ENCODE results near the gene HDDC3. TPM values are rescaled to one million over a fixed set of nuclear protein-coding genes. Genes with fewer than 3 reads are reported as not detected.
A peak's percentile ranks its signal among the peaks of the same experiment; 100 is the strongest.

Gene HDDC3
- total and polyA plus RNA-seq, 9 of the 15 experiments (the other 6 are each of a cell fraction or from before 2014, with no cell fraction given): 14.9 to 55.8 (median 36.9) TPM

DNA sequence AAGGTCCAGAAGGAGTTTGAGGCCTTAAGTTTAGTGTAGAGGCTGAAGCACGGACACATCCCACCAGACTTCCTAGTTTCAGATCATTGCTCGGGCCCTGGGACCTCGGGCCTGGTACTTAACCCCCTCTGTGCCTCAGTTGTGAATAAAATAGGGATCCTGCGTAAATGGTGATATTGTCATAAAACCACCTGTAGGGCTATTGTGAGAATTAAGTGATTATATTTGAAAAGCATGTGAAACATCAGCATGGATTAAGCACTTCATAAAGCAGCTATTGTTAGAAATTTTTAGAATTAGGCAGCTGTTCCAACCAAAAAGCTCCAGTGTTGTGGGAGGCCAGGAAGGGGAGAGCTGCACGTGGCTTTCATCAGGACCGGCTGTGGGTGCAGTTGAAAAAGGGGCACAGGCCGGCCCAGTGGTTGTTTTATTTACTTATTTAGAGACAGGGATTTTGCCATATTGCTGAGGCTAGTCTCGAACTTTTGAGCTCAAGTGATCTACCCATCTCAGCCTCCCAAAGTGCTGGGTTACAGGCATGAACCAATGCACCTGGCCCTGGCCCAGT is 26.8 kb upstream of the HDDC3 start:
- intact Hi-C loops (cut with micrococcal nuclease) (loop anchor here (5.0 kb wide), 1 partner anchor 33 kb away; the partner anchor contains the start of gene PRC1), in situ Hi-C loops (cut with MboI) (no loop called here)
- DNase-seq (ENCODE audit: extremely low read depth in 1 of 4, low spot score in 3 of 4) (no peak), ATAC-seq (no peak), FAIRE-seq (no peak)
- H4K20me1 ChIP-seq (replicated peaks; ENCODE audit: control insufficient read depth, insufficient read depth, low read length): no peaks in the 10 kb centered on the region
- H2AFZ ChIP-seq (ENCODE audit: low read depth, low read length): no peak overlapping the region
- peak overlapping the region in 1 of 2 experiments; percentile 31; a peak in 1 of 4 replicates for H3K9ac ChIP-seq (ENCODE audit: insufficient read depth in 1 of 2, low read depth in 2 of 2, low read length in 2 of 2)
- H3K4me1 ChIP-seq (replicated peaks in 1 of 2; ENCODE audit: control insufficient read depth in 2 of 2, insufficient read depth in 2 of 2, low read length in 2 of 2): peaks cover 4 to 35% of the 10 kb centered on the region in 2 experiments; a peak in 4 of 5 replicates
- H3K79me2 ChIP-seq (ENCODE audit: control insufficient read depth, insufficient read depth, low read length): peaks cover 39% of the 10 kb centered on the region
- H3K27me3 ChIP-seq (ENCODE audit: control insufficient read depth in 2 of 2, insufficient read depth in 2 of 2, low read length in 2 of 2): no peaks in the 10 kb centered on the region
- ChIA-PET CTCF (ENCODE audit: low intra/inter-chr PET ratio) (no interaction called here), POLR2A (interaction anchor here (0.8 to 3.6 kb wide), 5 partner anchors 10 to 28 kb away, joined by 4 to 20 read pairs (median 4); partner anchors contain the start of gene HDDC3)
- no peaks in the 10 kb centered on the region for H3K9me1 ChIP-seq (ENCODE audit: control insufficient read depth, insufficient read depth, low read length)
- no peaks in the 10 kb centered on the region for H3K9me3 ChIP-seq (replicated peaks; ENCODE audit: control insufficient read depth, insufficient read depth, low read depth, low read length)
- peaks cover 63% of the 10 kb centered on the region for H3K36me3 ChIP-seq (ENCODE audit: control insufficient read depth, insufficient read depth, low read length)
- 84% methylated on average over 8 of the region's 8 CpGs for WGBS (ENCODE audit: insufficient coverage, low coverage, missing lambda C conversion rate)
- TF ChIP-seq NR4A1 (CRISPR knock-in tag; IDR thresholded peaks at IDR 0.05): no peak
- no peak for TF ChIP-seq NR4A1 (tag; IDR thresholded peaks at IDR 0.05)
- TF ChIP-seq BMI1 (IDR thresholded peaks at IDR 0.05; ENCODE audit: low read length): no peak
- TF ChIP-seq TBP (optimal IDR thresholded peaks at IDR 0.05; ENCODE audit: low read depth, low read length): no peak
- TF ChIP-seq, protein P1, sequence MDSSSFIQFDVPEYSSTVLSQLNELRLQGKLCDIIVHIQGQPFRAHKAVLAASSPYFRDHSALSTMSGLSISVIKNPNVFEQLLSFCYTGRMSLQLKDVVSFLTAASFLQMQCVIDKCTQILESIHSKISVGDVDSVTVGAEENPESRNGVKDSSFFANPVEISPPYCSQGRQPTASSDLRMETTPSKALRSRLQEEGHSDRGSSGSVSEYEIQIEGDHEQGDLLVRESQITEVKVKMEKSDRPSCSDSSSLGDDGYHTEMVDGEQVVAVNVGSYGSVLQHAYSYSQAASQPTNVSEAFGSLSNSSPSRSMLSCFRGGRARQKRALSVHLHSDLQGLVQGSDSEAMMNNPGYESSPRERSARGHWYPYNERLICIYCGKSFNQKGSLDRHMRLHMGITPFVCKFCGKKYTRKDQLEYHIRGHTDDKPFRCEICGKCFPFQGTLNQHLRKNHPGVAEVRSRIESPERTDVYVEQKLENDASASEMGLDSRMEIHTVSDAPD (CRISPR knock-in tag; IDR thresholded peaks at IDR 0.05): no peak
- TF ChIP-seq, protein P2, sequence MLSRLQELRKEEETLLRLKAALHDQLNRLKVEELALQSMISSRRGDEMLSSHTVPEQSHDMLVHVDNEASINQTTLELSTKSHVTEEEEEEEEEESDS (CRISPR knock-in tag; IDR thresholded peaks at IDR 0.05): no peak
- TF ChIP-seq NEUROD1 (IDR thresholded peaks at IDR 0.05; ENCODE audit: borderline replicate concordance, low read depth, low read length, partially characterized antibody): no peak
- TF ChIP-seq SMARCC2 (IDR thresholded peaks at IDR 0.05; ENCODE audit: low read depth): no peak
- no peak for TF ChIP-seq CBFB (CRISPR knock-in tag; IDR thresholded peaks at IDR 0.05)
- TF ChIP-seq ZNF217 (CRISPR knock-in tag; IDR thresholded peaks at IDR 0.05): no peak
- TF ChIP-seq, protein P3, sequence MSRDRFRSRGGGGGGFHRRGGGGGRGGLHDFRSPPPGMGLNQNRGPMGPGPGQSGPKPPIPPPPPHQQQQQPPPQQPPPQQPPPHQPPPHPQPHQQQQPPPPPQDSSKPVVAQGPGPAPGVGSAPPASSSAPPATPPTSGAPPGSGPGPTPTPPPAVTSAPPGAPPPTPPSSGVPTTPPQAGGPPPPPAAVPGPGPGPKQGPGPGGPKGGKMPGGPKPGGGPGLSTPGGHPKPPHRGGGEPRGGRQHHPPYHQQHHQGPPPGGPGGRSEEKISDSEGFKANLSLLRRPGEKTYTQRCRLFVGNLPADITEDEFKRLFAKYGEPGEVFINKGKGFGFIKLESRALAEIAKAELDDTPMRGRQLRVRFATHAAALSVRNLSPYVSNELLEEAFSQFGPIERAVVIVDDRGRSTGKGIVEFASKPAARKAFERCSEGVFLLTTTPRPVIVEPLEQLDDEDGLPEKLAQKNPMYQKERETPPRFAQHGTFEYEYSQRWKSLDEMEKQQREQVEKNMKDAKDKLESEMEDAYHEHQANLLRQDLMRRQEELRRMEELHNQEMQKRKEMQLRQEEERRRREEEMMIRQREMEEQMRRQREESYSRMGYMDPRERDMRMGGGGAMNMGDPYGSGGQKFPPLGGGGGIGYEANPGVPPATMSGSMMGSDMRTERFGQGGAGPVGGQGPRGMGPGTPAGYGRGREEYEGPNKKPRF (IDR thresholded peaks at IDR 0.05; ENCODE audit: low read depth, low read length): no peak
- TF ChIP-seq RAD51 (IDR thresholded peaks at IDR 0.05; ENCODE audit: borderline replicate concordance, low read depth): no peak
- TF ChIP-seq ZNF589 (CRISPR knock-in tag; IDR thresholded peaks at IDR 0.05; ENCODE audit: low read depth): no peak
- TF ChIP-seq, protein P4, sequence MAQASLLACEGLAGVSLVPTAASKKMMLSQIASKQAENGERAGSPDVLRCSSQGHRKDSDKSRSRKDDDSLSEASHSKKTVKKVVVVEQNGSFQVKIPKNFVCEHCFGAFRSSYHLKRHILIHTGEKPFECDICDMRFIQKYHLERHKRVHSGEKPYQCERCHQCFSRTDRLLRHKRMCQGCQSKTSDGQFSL (CRISPR knock-in tag; IDR thresholded peaks at IDR 0.05): no peak
- TF ChIP-seq, protein P4 (tag; IDR thresholded peaks at IDR 0.05): no peak
- no peak for TF ChIP-seq POLR2B (IDR thresholded peaks at IDR 0.05; ENCODE audit: low read depth, partially characterized antibody)
- H3K27ac ChIP-seq (ENCODE audit: extremely low read depth, low read depth, low read length): no peak overlapping the region
- no TSS peak for BruUV-seq (replicated peaks)
- H3K4me2 ChIP-seq (ENCODE audit: insufficient read depth, low read length): no peak overlapping the region
- H3K4me3 ChIP-seq: no peak overlapping the region
